ENCODE results near the gene CCR6. TPM values are rescaled to one million over a fixed set of nuclear protein-coding genes. Genes with fewer than 3 reads are reported as not detected.

CCR6 gene
- total RNA-seq, 2 experiments from 2014 or later: 0.23 TPM; not detected in 1

- H3K27ac Mint-ChIP-seq: peak overlapping the region; percentile 55
- H3K4me1 Mint-ChIP-seq (ENCODE audit: low read depth): peaks cover 22% of the 10 kb centered on the region
- DNase-seq: peak; percentile 65
- intact Hi-C loops (cut with micrococcal nuclease): no loop called here
- CTCF ChIA-PET: no interaction called here
- no peaks in the 10 kb centered on the region for H3K27me3 Mint-ChIP-seq
- peak overlapping the region; percentile 50 for H3K4me3 Mint-ChIP-seq
- TF ChIP-seq CTCF (IDR thresholded peaks at IDR 0.05): no peak
- H3K9me3 Mint-ChIP-seq: no peaks in the 10 kb centered on the region
- POLR2A ChIA-PET: interaction anchor here (1.4 kb wide), 1 partner anchor 10 kb away, joined by 3 read pairs; no protein-coding TSS in a partner anchor
- ATAC-seq: peak; percentile 59
- no peaks in the 10 kb centered on the region for H3K36me3 Mint-ChIP-seq (ENCODE audit: low read depth)
These were observed 30.0 kb downstream of the CCR6 start for GRCh38 chr6:167152862-167153261.

GRCh38 chr6:167153521-167153959, 30.6 kb downstream of the CCR6 start:
- Mint-ChIP-seq H3K4me3 (peak overlapping the region; percentile 50), H3K27me3 (no peaks in the 10 kb centered on the region), H3K4me1 (ENCODE audit: low read depth) (peaks cover 22% of the 10 kb centered on the region), H3K36me3 (ENCODE audit: low read depth) (no peaks in the 10 kb centered on the region), H3K27ac (peak overlapping the region; percentile 55), H3K9me3 (no peaks in the 10 kb centered on the region)
- ChIA-PET CTCF (no interaction called here), POLR2A (interaction anchor here (1.4 kb wide), 1 partner anchor 10 kb away, joined by 3 read pairs; no protein-coding TSS in a partner anchor)
- no peak for TF ChIP-seq CTCF (IDR thresholded peaks at IDR 0.05)
- ATAC-seq (peak; percentile 49), DNase-seq (peak; percentile 36)
- intact Hi-C loops (cut with micrococcal nuclease): no loop called here

- peaks cover 22% of the 10 kb centered on the region for H3K4me1 Mint-ChIP-seq (ENCODE audit: low read depth)
- POLR2A ChIA-PET: no interaction called here
- CTCF ChIA-PET: no interaction called here
- no peaks in the 10 kb centered on the region for H3K36me3 Mint-ChIP-seq (ENCODE audit: low read depth)
- ATAC-seq: no peak
- DNase-seq: no peak
- no peak overlapping the region for H3K27ac Mint-ChIP-seq
- no peak for TF ChIP-seq CTCF (IDR thresholded peaks at IDR 0.05)
- H3K27me3 Mint-ChIP-seq: no peaks in the 10 kb centered on the region
- H3K9me3 Mint-ChIP-seq: no peaks in the 10 kb centered on the region
- H3K4me3 Mint-ChIP-seq: no peak overlapping the region
- intact Hi-C loops (cut with micrococcal nuclease): no loop called here
These were observed 31.4 kb downstream of the CCR6 start for GRCh38 chr6:167154291-167154690.

- ATAC-seq (no peak), DNase-seq (no peak)
- H3K4me1 Mint-ChIP-seq (ENCODE audit: low read depth): peaks cover 22% of the 10 kb centered on the region
- no peak overlapping the region for H3K27ac Mint-ChIP-seq
- no peaks in the 10 kb centered on the region for H3K27me3 Mint-ChIP-seq
- no peak for TF ChIP-seq CTCF (IDR thresholded peaks at IDR 0.05)
- intact Hi-C loops (cut with micrococcal nuclease): no loop called here
- CTCF ChIA-PET: no interaction called here
- POLR2A ChIA-PET: no interaction called here
- H3K9me3 Mint-ChIP-seq: no peaks in the 10 kb centered on the region
- H3K4me3 Mint-ChIP-seq: no peak overlapping the region
- no peaks in the 10 kb centered on the region for H3K36me3 Mint-ChIP-seq (ENCODE audit: low read depth)
These were observed 32.0 kb downstream of the CCR6 start for GRCh38 chr6:167154895-167155294.

GRCh38 chr6:167157414-167157813, 34.5 kb downstream of the CCR6 start:
- peaks cover 14% of the 10 kb centered on the region for H3K4me1 Mint-ChIP-seq (ENCODE audit: low read depth)
- H3K4me3 Mint-ChIP-seq: no peak overlapping the region
- POLR2A ChIA-PET: no interaction called here
- H3K36me3 Mint-ChIP-seq (ENCODE audit: low read depth): no peaks in the 10 kb centered on the region
- DNase-seq (no peak), ATAC-seq (no peak)
- CTCF ChIA-PET: no interaction called here
- intact Hi-C loops (cut with micrococcal nuclease): no loop called here
- no peak overlapping the region for H3K27ac Mint-ChIP-seq
- no peaks in the 10 kb centered on the region for H3K9me3 Mint-ChIP-seq
- no peaks in the 10 kb centered on the region for H3K27me3 Mint-ChIP-seq
- TF ChIP-seq CTCF (IDR thresholded peaks at IDR 0.05): no peak
